Dermis microvascular lymphatic vessel endothelial cell (primary cell): ENCODE results near the gene STXBP6. TPM values are rescaled to one million over a fixed set of nuclear protein-coding genes. Genes with fewer than 3 reads are reported as not detected.

Source experiments
- DNase-seq, 2 donors: peaks; one replicate each; pipeline versions ENCODE4 v3.0.0 to v3.0.0-alpha.2; 2010; ENCODE audit warnings: low read depth in 2 of 2
- total RNA-seq: library from RNA; depleted of rRNA; stranded (reverse); fragments of >200 nt; gene quantifications from 2 replicates; pipeline ENCODE4 v1.2.1, GENCODE V29; 2014

The STXBP6 gene
- total RNA-seq = 4.5 and 34.5 TPM in 2 replicates

GRCh38 chr14:25049568-25050268, at the start of gene STXBP6:
Gene STXBP6 (minus strand): TSS chr14:25050147. CDS start chr14:24974818, 75,329 bp downstream.
- DNase-seq = peak in 1 of 2 donors; percentile 12

GRCh38 chr14:25097120-25097519, 47.2 kb upstream of the STXBP6 start:
- no peak for DNase-seq

- DNase-seq = no peak
Measured at GRCh38 chr14:25095736-25096437, 45.9 kb upstream of the STXBP6 start.

GRCh38 chr14:25094171-25094907, 44.4 kb upstream of the STXBP6 start:
- DNase-seq = no peak

- no peak for DNase-seq
Measured at GRCh38 chr14:25092258-25092740, 42.4 kb upstream of the STXBP6 start.

GRCh38 chr14:25090716-25091454, 40.9 kb upstream of the STXBP6 start:
- DNase-seq = no peak

- DNase-seq = no peak
Measured at GRCh38 chr14:25090256-25090655, 40.3 kb upstream of the STXBP6 start.

- DNase-seq = no peak
Measured at GRCh38 chr14:25089496-25089895, 39.5 kb upstream of the STXBP6 start.

GRCh38 chr14:25086821-25087396, 37.0 kb upstream of the STXBP6 start:
- no peak for DNase-seq

GRCh38 chr14:25086081-25086480, 36.1 kb upstream of the STXBP6 start:
- no peak for DNase-seq

- DNase-seq = no peak
Measured at GRCh38 chr14:25080682-25081081, 30.7 kb upstream of the STXBP6 start.

- no peak for DNase-seq
Measured at GRCh38 chr14:25079311-25079710, 29.4 kb upstream of the STXBP6 start.

- no peak for DNase-seq
Measured at GRCh38 chr14:25074099-25074685, 24.2 kb upstream of the STXBP6 start.

- DNase-seq = no peak
Measured at GRCh38 chr14:25069879-25070278, 19.9 kb upstream of the STXBP6 start.

GRCh38 chr14:25067600-25067999, 17.7 kb upstream of the STXBP6 start:
- no peak for DNase-seq

GRCh38 chr14:25062022-25062321, 12.0 kb upstream of the STXBP6 start:
- no peak for DNase-seq

GRCh38 chr14:25056688-25057078, 6.7 kb upstream of the STXBP6 start:
- no peak for DNase-seq

- DNase-seq = no peak
Measured at GRCh38 chr14:25055992-25056687, 6.2 kb upstream of the STXBP6 start.

GRCh38 chr14:25055005-25055404, 5.1 kb upstream of the STXBP6 start:
- no peak for DNase-seq

- DNase-seq = no peak
Measured at GRCh38 chr14:25053585-25053984, 3.6 kb upstream of the STXBP6 start.
